ENCODE measurements around the gene ZFYVE21. TPM values are rescaled to one million over a fixed set of nuclear protein-coding genes. Genes with fewer than 3 reads are reported as not detected.

ZFYVE21 gene
- total RNA-seq, 1 experiment from 2014 or later, result 45.3 TPM

- peak; percentile 83 for DNase-seq (ENCODE audit: low read depth)
Measured at GRCh38 chr14:103721334-103722120, 5.9 kb downstream of the ZFYVE21 start.

- no peak for DNase-seq (ENCODE audit: low read depth)
Measured at GRCh38 chr14:103723748-103724081, 8.1 kb downstream of the ZFYVE21 start.

GRCh38 chr14:103724116-103724515 is 8.5 kb downstream of the ZFYVE21 start:
- no peak for DNase-seq (ENCODE audit: low read depth)

GRCh38 chr14:103725001-103725682 is 9.5 kb downstream of the ZFYVE21 start:
- no peak for DNase-seq (ENCODE audit: low read depth)

GRCh38 chr14:103725739-103726395 is 10.3 kb downstream of the ZFYVE21 start:
- no peak for DNase-seq (ENCODE audit: low read depth)

- no peak for DNase-seq (ENCODE audit: low read depth)
Measured at GRCh38 chr14:103726474-103726873, 10.9 kb downstream of the ZFYVE21 start.

GRCh38 chr14:103727313-103727980 is 11.8 kb downstream of the ZFYVE21 start:
- DNase-seq (ENCODE audit: low read depth), result no peak

GRCh38 chr14:103728141-103728540 is 12.5 kb downstream of the ZFYVE21 start:
- DNase-seq (ENCODE audit: low read depth), result no peak

GRCh38 chr14:103728721-103729120 is 13.1 kb downstream of the ZFYVE21 start:
- no peak for DNase-seq (ENCODE audit: low read depth)

- DNase-seq (ENCODE audit: low read depth), result no peak
Measured at GRCh38 chr14:103729496-103730448, 14.2 kb downstream of the ZFYVE21 start.

- no peak for DNase-seq (ENCODE audit: low read depth)
Measured at GRCh38 chr14:103730490-103731035, 15.0 kb downstream of the ZFYVE21 start.

GRCh38 chr14:103731481-103731880 is 15.9 kb downstream of the ZFYVE21 start:
- DNase-seq (ENCODE audit: low read depth), result no peak

GRCh38 chr14:103731916-103732867 is 16.6 kb downstream of the ZFYVE21 start:
- no peak for DNase-seq (ENCODE audit: low read depth)

GRCh38 chr14:103732868-103733620 is 17.4 kb downstream of the ZFYVE21 start:
- DNase-seq (ENCODE audit: low read depth), result no peak

GRCh38 chr14:103733651-103734050 is 18.0 kb downstream of the ZFYVE21 start:
- no peak for DNase-seq (ENCODE audit: low read depth)

- DNase-seq (ENCODE audit: low read depth), result no peak
Measured at GRCh38 chr14:103734081-103734888, 18.7 kb downstream of the ZFYVE21 start.

- DNase-seq (ENCODE audit: low read depth), result no peak
Measured at GRCh38 chr14:103735022-103735421, 19.4 kb downstream of the ZFYVE21 start.

GRCh38 chr14:103735439-103735814 is 19.8 kb downstream of the ZFYVE21 start:
- DNase-seq (ENCODE audit: low read depth), result no peak

All from HT1080 (cell line).